HG03571 (cell line): ENCODE data around the gene LDHB.
"Not testable (repeated sequence)": the region's sequence is repeated elsewhere in the genome, so short reads cannot be mapped to it uniquely, and the experiment has no call there.

Experiments
- ATAC-seq: cut with Tn5 transposase; IDR thresholded peaks from one replicate; pipeline ENCODE4 v1.9.1; 2021; ENCODE audit not compliant: unreplicated experiment

LDHB gene

DNA sequence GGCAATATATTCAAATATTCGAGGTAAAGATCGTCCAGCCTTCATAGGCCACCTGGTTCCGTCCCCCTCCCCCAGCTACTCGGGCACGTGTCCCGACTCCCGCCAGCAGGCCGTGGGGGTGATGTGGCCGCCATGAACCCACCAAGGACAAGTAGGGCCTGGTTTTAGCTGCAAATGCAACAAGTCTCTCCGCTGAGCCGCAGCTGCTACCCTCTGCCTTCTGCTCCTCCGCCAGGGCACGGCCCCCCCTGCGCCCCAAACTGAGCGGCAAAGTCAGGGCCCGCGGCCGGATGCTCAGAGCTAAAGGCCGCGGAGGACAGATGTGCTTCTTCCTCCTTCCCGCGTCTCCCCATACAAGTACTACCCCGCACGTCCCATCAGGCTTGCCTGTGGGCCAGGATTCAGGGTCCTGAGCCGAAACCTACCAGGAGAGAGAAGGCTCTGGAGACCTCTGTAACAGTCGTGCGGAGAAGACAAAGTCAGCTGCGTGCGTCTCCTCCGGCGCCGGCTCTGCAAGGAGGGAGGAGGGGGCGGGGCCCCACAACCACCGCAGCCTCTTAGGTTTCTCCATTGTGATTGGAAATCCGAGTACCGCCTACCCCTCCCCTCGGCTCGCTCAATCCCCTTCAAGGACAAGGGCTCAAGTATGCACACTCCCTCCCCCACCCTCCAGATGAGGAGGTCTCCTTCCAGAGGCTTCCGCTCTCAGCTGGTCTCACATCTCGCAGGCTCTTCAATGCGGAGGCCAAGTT lies at the start of gene LDHB:
LDHB (minus strand) TSS at position 517 of the 752 bp plus-strand sequence. CDS start 3,171 bp downstream, outside the sequence.
- ATAC-seq, result peak; percentile 97

GRCh38 chr12:21704847-21705246 lies 47.2 kb upstream of the LDHB start:
- ATAC-seq, result no peak

DNA sequence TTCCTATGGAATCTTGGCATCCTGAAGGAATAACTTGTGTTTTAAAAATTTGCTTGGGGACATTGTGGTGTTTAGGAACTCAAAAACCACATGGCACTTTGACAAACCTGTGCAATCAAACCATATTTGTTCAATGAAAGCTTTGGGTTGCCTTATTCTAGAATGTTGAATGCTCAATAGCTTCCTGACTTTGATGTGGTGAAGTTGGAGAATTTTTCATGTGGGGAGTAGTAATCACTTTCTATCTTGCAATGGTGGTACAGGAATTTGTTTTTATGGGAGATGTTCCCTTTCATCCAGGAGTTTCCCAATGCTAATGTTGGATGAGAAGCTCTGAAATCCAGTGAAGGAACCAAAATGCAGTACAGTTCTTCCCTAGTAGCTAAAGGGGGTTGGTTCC lies 42.2 kb upstream of the LDHB start:
- no peak for ATAC-seq

- ATAC-seq, result no peak
These were observed 40.4 kb upstream of the LDHB start for GRCh38 chr12:21697904-21698630.

DNA sequence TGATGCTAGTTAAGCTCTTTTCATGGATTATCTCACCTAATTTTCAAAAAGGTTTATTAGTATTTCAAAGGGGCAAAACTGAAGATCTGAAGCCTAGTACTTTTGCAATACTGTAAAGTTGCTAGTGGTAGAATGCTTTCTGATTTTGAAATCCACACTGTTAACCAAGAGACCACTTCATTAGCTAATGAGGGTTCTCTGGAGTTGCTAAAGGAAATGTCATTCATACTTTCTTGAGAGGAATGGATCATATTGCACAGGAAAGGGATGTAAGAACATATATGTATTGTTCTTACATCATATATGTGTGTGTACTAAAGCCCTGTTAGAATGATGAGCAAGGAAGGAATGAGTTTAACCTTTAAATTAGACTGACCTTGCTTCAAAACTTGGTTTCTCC lies 39.0 kb upstream of the LDHB start:
- no peak for ATAC-seq

DNA sequence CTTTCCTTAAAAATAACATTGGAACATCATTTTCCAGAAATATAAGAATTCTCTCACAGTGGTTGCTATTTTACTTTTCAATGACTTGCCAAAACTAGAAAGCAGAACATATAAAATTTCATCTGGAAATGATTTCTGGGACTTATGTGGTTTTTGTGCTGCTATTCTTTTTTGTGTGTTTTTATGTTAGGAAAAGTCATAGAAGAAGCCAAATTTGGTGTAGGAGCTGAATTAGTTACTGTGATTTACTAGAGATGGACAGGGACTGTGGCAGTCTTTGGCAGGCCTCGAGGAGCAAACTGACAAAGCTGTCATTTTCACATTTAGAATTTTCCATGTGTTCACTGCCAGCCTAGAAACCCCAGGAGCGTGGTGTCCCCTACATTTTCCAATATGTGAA lies 38.3 kb upstream of the LDHB start:
- ATAC-seq, result no peak

DNA sequence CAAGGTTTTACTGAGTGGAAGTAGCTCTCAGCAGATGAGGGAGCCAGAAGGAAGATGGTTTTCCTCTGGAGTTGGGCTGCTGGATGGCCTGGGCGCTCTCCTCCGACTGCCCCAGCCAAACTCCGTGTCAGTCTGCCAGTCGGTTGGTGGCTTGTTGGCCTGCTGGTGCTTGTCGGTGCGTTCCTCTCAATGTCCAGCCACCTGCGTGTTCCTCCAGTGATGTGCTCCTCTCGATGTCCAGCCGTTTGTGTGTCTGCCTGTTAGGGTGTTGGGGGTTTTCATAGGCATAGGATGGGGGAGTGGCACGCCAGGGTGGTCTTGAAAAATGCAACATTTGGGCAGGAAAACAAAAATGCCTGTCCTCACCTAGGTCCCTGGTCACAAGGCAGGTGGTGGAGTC lies 37.0 kb upstream of the LDHB start:
- no peak for ATAC-seq

- no peak for ATAC-seq
These were observed 33.9 kb upstream of the LDHB start for GRCh38 chr12:21691515-21691914.

DNA sequence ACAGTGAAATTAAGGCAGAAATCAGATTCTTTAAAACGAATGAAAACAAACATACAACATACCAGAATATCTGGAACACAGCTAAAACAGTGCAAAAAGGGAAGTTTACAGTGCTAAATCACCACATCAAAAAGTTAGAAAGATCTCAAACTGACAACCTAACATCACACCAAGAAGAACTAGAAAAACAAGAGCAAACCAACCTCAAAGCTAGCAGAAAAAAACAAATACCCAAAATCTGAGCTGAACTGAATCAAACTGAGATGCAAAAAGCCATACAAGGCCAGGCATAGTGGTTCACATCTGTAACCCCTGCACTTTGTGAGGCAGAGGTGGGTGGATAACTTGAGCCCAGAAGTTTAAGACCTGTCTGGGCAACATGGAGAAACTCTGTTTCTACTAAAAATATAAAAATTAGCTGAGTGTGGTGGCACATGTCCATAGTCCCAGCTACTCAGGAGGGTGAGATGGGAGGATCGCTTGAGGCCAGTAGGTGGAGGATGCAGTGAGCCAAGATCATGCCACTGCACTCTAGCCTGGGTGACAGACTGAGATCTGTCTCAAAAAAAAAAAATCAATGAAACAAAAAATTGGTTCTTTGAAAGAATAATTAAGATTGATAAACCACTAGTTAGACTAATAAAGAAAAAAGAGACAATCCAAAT lies 33.2 kb upstream of the LDHB start:
- ATAC-seq, result no peak

- no peak for ATAC-seq
These were observed 25.5 kb upstream of the LDHB start for GRCh38 chr12:21683115-21683514.

DNA sequence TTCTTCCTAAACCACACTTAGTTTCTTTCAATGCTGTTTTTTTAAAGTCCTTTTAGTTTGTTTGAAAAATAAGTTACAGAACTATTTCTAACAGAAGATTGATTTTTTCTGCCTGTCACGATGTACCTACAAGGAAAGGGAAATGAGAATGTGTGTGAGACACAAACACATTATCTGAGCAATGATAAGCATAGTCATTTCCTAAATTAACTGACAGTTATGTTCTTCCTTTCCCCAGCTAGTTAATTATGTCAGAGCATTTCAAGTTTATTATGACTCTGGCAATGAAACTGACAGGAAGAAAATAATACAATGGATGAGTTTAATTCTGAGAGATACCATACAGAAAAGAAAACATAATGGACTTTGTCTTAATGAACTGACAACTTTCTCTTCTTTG lies 21.3 kb upstream of the LDHB start:
- ATAC-seq, result no peak

DNA sequence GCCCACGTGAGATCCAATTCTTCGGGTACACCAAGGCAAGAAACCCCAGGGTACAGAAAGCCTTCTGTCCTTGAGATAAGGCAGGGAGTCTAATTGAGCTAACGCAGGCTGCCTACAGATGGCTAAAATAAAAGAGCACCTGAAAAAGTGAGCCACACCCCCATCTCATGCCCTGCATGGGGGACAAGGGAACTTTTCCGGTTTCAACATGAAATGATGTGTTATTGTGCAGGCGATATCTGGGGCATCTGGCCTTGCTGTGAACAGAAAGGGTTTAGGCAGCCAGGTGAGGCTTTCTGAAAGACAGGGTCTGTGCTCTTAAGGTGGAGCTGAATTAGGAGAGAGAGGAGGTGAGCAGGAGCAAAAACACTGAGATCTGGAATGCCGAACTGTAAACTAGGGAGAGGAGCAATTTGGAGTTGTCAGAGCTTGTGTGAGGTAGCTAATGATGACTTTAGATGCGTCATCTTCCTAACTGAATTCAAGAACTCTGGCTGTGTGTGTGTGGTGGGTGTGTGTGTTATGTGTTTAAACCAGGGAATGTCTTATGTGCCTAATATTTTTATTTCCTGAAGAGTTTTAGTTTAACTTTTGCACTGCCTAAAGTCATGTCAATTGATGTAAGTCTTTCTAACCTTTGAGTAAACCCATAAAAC lies 20.1 kb upstream of the LDHB start:
- no peak for ATAC-seq

DNA sequence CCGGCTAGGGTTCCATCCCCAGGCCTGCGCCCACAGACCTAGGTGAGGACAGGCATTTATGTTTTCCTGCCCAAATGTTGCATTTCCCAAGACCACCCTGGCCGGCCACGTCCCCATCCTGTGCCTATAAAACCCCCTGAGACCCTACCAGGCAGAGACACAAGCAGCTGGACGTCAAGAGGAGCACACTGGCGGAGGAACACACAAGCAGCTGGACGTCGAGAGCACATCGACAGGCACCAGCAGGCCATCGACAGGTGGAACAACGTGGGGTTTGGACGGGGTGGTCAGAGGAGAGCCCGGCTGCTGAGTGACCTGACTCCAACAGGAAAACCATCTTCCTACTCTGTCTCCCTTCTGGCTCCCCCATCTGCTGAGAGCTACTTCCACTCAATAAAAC lies 19.6 kb upstream of the LDHB start:
- no peak for ATAC-seq

DNA sequence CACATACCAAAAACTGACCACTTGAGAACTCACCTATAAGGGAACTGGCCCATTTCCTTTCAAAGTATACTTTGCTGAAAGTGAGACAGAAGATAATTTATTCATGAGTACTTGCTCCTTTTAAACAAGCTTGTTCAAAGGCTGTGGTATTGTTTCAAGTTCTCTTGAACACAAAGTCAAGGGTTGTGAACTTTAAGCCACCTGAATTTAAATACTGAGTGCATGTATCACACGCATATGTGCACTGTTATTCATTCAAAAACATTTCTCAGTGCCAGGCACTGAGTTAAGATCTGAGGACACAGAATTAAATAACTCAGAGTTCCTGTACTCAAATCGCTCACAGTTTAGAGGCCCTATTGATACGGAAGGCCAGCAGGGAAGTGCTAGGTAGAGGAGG lies 19.1 kb upstream of the LDHB start:
- no peak for ATAC-seq

- ATAC-seq, result no peak
These were observed 18.0 kb upstream of the LDHB start for GRCh38 chr12:21675641-21676040.

- ATAC-seq, result no peak
These were observed 17.5 kb upstream of the LDHB start for GRCh38 chr12:21675096-21675495.

DNA sequence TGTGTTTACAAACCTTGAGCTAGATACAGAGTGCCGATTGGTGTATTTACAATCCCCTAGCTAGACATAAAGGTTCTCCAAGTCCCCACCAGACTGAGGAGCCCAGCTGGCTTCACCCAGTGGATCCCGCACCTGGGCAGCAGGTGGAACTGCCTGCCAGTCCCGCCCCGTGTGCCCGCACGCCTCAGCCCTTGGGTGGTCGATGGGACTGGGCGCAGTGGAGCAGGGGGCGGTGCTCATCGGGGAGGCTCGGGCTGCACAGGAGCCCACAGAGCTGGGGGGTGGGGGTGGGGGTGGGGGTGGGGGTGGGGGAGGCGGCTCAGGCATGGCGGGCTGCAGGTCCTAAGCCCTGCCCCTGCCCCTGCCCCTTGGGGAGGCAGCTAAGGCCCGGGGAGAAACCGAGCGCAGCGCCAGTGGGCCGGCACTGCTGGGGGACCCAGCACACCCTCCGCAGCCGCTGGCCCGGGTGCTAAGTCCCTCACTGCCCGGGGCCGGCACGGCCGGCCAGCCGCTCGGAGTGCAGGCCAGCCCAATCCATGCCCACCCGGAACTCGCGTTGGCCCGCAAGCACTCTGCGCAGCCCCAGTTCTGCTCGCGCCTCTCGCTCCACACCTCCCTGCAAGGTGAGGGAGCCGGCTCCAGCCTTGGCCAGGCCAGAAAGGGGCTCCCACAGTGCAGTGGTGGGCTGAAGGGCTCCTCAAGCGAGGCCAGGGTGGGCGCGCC lies 16.3 kb upstream of the LDHB start:
- ATAC-seq, result not testable (repeated sequence)

DNA sequence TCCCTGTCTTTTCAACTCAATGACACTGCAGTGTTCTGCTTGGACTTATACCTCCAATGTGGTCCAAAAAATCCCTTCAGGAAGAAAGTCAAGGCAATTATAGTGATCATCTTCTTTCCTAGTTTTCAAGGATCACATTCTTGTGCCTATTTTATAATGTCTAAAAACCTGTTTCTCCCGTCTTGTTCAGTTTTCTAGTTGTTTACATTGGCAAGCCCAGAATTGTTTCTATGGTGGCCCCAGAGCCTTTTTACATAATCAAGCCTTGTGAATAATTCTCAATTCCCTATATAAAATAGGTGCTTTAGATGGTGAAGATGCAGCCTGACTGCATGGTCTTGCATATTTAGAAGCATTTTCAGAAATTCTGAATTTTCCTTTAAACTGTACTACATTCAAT lies 14.5 kb upstream of the LDHB start:
- no peak for ATAC-seq

- no peak for ATAC-seq
These were observed 9.1 kb upstream of the LDHB start for GRCh38 chr12:21666722-21667121.

GRCh38 chr12:21665816-21666215 lies 8.2 kb upstream of the LDHB start:
- no peak for ATAC-seq
